NCI-H526 treated with DMSO at 0.1 percent for 48 hours (cell line): Measurements from ENCODE around the gene SNF8.

Experiments used
- DNase-seq: peaks from one replicate; lab custom pipeline; 2025; lab: John Stamatoyannopoulos, UW

The SNF8 gene

DNA sequence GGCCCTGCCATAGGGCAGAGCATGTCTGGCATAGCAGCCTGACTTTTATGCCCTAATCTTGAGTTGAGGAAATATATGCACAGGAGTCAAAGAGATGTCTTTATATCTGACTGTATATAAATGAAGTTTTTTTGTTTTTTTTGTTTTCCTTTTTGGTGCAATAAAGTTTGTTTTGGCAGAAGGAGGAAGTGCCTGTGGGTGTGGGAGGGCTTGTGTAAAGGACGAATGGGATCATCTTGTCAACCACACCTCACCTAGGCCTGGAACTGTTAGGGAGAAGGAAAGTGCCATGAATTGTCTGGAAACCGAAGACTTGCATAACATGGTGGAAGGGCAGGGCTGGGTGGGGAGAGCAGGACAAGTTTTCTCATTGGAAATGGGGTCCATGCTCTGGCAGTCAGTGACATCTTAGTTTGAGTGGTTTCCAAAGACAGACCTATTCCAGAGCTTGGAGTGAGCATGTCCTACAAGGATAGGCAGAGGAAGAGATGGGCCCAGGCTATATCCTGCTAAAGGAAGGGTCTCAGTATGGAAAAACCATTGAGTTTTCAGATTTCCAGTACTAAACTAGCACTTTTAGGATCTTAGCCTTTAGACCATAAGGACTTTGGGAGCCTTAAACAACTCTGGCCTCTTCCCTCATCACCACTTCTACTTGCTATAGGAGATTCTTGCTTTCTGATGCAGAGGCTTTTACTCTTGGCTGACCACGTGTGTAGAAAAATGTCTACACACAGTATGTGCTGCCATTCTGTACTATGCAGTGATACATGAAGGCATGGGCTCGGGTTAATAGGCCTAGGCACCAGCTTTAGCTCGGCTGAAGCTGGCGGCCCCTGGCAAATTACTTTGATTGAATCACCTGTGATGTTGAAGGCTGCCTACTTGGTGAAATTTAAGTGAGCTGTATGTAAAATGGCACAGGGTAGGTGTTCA lies 15.5 kb downstream of the SNF8 start:
- DNase-seq: no peak

DNA sequence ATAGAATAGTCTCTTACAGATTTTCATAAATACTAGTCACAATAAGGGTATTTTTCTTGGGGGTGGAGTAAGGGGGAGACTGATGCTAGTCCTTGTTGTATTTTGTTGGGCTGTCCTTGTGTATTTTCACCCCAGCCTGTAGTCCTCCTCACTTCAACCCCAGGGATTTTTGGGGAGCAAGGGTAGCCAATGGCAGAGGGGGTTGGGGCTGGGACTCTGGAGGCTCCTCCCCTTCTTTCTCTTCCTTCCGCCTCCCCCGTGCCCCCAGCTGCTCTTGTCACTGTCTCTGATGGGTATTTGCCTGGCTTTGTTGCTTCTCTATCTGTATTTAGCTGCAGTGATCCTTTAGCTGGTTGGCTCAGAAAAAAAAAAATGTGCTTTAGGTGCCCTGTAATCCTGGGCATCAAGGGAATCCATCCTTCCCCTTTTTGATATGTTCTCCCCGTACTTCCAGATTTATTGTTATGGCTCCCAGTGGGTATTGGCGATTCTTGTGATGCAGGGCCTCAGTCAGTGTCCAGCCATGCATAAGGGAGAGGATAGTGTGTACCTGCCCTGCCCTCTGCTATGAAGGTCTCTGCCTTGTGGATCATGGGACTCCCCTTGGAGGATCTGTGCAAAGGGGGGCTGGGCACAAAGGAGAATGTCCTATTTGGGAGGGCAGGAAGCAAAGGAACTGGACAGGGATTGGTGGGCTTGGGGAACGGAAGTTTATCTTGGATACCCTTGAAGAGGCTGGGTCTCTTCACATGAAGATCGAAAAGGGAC lies 16.5 kb downstream of the SNF8 start:
- no peak for DNase-seq

DNA sequence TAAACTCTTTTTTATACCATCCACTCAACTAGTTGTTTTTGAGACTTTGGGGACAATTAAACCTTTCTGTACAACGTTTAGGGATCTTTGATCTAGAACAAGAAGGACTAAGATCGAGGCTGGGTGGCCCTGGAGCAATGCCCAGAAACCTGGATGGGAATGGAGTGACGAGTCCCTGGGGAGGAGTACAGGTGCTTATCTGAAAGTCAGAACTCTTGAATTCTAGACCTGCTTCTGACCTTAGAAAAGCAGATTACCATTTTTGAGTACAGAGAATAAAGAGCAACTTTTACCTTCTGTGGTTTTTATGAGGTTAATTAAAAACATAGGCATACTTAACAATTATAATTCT lies 18.7 kb downstream of the SNF8 start:
- DNase-seq: no peak

DNA sequence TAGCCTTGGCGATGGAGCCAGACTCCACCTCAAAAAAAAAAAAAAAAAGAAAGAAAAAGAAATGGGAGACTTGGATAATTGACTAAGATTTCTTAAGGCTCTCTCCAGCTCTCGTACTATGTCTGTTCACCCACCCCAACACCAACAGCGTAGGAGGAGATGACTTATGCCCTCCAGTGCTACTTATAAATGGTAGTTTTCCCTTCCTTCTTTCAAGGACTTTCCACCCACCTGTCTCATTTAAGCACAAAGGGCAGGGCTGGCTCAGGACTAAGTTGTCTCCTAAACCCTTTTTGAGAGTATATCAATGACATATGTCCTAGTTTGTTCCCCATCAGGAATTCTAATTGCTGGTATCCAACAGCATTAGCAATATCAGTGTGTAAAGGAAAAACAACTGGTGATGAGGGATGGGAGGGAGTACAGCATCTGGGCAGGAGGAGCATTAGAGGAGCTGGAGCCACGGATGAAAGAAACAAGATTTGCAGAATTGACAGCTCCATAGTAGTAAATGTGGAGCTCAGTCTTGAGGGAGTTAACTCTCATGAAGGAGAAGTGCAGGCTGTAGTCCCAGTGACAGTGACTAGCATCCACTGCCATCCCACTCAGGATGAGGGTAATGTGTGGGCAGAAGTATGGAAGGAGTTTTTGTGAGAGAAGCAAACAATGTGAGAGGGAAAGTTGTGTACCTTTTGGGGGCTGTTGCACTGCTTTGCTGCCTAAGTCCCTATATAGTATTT lies 19.2 kb downstream of the SNF8 start:
- DNase-seq: no peak

DNA sequence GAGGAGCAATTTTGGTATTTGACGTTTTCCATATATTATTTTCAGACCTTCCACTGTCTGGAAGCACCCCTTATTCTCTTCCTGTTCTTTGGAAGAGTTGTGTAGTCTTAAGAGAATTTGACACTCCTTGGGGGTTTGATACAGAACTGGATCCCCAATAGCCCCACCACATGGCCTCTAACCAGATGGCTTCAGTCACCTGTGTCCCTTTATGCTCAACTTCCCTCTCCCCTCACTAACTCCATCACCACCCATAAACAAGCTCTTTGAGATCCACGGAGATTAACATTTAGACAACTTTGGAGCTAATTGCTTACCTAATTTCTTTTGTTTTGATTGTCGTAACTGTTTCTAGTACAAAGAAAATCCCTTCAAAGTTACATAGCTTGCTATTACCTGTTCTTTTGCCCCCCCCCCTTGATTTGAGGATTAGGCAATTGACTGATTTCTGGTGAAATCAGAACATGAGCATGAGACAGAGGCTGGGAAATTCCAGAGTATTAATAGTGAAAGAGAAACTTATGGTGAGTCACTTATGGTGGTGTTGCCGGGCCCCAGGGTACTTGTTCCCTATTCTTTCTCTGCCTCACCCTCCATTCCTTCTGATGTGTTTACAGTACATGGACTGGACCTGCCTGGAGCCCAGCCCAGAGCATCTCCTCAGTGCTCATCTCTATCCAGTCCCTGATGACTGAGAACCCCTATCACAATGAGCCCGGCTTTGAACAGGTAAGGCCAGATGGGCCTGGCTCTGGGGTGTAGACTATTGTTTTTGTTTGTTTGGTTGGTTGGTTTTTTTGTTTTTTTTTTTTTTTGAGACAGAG lies 29.0 kb downstream of the SNF8 start:
- DNase-seq: no peak

DNA sequence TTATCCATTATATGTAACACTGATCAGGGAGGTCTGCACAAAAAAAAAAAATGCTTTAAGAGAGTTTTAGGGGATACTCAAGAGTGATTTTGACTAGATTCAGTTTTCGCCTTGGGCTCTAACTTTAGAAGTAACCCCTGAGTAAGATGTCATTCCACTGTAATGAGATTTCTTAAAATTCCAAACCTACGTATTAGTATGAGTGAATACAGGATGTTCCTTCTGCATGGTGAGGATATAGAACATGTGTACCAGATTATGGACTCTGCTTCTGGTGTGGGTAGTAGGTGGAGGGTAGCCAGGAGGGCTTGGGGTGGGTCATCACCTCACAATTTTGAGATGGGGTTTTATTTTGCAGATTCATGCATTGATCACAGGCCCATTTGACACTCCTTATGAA lies 32.2 kb downstream of the SNF8 start:
- no peak for DNase-seq

DNA sequence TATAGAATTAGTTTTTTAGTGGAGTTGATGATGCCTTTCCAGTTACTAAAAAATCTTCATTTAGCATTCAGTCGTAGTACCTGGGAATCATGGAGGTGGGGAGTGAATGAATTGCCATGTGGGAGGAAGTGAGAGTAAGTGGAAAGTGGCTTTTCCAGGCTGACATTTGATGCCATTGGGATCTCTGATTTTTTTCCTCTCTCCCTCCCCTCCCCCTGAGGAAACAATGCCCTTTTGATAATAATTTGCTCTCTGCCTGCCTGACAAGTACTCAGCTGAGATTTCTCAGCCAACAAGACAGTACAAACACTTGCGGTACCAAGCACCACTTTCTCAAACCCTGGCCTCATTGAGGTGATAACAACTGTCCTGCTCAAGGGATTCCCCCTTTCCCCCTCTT lies 34.3 kb downstream of the SNF8 start:
- DNase-seq: no peak

DNA sequence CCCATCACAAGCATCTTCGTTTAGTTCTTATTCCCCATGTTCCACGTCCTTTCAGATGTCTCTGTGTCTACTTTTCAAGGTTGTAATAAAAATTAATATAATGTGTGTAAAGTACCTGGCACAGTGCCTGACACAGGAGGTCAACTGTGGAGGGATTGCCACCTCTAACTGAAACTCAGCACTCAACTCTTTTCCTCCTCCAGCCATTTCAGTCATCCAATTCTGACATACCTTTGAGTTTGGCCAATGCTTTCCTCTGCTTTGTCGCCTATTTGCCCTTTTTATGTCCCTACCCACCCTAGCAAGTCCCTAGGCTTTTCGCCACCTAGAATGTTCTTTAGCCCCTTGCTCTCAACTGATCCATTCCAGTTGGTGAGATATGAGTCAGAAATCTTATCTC lies 34.9 kb downstream of the SNF8 start:
- no peak for DNase-seq

DNA sequence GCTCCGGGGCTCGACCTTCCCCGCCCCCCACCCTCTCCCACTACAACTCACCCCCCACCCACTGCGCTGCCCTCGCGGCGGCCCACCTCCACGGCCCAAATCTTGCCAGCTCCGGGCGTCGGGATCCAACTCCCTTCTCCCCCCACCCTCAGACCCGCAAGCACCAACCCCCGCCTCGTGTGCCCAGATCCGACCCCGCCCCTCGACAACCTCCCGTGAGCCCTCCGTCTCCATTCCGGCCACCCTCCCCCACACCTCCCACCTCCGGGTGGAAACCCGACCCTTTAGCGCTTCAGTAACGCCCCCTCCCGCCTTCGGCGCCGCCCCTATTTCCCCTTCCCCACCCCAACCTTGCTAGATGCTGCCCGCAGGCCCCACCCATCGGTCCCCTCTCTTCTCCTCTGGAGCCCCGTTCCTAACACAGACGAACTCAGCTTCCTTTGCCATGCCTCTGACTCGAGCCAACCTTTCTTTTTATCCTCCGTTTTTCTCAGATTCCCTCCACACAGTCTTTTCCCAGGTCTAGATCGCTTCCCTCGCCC lies 35.7 kb downstream of the SNF8 start:
- DNase-seq: peak; percentile 63

DNA sequence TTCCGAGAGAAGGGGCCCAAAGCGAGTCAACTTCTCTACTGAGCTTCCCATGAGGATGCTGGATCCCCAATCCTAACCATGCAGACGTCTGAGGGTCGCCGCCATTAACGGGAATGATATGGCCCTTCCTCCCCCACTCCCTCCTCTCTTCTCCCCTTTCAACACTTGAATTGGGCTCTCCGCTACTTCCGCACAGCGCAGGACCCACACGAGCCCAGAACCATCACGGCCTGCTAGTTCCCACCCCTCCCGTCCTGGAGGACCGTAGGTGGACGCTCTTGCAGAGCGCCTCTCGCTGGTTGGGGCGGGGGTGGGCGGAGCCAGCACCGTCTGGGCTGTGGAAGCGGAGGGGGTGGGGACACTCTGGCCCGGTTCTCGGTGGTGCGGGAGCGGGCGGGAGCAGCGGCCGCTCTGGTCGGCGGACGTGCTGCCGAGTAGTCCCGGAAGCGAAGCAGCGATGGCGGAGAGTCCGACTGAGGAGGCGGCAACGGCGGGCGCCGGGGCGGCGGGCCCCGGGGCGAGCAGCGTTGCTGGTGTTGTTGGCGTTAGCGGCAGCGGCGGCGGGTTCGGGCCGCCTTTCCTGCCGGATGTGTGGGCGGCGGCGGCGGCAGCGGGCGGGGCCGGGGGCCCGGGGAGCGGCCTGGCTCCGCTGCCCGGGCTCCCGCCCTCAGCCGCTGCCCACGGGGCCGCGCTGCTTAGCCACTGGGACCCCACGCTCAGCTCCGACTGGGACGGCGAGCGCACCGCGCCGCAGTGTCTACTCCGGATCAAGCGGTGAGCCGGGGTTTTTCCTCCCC lies 36.4 kb downstream of the SNF8 start, which contains the start of gene UBE2Z:
Gene UBE2Z, plus strand, starts transcription at position 361 of the 797 bp plus-strand sequence. Its CDS starts 97 bp downstream, at position 458.
- peak; percentile 84 for DNase-seq

DNA sequence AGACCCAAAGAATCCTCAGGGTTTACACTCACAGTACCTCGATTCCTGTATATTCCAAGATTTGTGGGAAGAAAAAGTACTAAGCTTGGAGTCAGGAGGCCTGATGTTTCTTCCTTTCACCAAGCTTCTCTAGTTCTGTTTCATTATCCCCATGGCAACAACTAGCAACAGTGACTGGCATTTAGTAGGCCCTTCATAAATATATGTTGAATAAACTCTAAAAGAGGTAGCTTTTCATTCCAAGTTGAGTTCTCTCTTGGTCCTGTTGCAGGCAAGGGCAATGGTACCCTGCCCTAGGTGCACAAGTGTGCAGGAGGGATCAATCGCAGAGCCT lies 37.0 kb downstream of the SNF8 start:
- DNase-seq: no peak

DNA sequence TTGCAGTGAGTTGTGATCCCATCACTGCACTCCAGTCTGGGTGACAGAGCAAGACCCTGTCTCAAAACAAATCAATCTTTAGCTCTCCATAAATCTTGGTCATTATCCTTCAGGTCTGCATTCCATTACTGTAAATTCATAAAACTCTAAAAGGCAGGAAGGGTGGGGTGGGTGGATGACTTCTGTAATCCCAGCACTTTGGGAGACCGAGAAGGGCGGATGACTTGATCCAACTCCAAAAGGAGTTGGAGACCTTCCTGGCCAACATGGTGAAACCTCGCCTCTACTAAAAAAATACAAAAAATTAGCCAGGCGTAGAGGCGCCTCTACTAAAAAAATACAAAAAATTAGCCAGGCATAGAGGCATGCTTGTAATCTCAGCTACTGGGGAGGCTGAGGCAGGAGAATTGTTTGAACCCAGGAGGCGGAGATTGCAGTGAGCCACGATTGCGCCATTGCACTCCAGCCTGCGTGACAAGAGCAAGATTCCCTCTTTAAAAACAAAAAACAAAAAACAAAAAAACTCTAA lies 38.6 kb downstream of the SNF8 start:
- no peak for DNase-seq

DNA sequence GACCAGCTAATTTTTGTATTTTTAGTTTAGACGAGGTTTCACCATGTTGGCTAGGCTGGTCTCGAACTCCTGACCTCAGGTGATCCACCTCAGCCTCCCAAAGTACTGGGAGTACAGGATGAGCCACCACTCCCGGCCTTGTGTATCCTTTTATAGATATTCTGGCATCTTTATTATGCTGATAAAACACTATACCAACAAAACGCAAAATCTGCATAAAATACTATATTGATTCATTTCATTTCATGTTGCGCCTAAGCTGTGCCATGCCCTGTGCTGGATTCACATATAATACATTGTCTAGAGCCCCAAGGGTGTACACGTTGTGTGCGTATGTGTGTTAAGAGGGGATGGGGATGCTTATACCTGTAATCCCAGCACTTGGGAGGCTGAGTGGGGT lies 40.2 kb downstream of the SNF8 start:
- no peak for DNase-seq

DNA sequence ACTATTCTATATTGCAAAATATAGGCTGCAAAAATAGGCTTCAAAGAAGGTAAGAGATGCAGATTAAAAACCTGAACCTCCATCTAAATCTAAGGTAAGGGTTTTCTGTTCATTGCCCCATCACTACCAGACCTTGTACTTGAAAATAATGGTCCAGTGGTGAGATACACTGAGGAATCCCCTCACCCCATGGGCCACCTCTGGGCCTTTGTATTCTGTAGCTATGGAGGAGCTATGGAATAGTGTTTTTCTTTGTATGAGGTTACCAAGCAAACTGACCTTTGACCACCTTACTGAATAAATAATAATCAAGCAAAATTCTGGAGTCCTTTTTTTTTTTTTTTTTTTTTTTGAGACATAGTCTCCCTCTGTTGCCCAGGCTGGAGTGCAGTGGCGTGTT lies 41.2 kb downstream of the SNF8 start:
- no peak for DNase-seq

DNA sequence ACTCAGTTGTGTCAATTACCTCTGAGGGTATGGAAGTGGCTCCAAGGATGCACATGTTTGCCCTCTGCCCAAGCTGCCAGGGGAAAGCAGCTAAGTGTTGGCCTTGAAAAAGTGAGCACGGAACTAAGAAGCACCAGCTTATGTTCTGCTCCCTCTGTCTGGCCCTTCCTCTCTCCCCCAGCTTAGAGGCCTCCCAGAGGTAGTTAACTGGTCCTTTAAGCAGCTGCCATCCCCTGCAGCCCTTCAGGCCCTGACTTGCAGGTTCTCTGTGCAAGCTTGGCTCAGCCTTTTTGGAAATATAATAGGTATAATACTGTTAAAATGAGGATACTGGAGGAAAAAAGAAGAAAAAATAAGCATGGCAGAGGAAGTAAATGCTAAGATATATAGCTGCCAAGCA lies 43.4 kb downstream of the SNF8 start:
- no peak for DNase-seq

DNA sequence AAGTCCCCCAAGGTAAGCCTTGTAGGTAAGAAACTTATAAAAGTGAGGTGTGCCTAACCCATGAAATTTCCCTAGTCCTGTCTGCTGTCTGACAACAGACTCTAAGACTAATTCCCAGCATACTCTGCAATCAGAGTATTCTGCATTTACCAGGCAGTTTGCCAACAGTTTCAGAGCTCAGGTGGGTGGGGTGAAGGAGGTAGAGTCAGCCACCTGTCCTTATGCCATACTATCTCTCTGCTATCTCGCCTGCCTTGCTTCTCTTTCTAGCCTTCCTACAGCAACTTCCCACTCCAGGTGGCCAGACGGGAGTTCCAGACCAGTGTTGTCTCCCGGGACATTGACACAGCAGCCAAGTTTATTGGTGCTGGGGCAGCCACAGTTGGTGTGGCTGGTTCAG lies 49.8 kb downstream of the SNF8 start:
- no peak for DNase-seq

DNA sequence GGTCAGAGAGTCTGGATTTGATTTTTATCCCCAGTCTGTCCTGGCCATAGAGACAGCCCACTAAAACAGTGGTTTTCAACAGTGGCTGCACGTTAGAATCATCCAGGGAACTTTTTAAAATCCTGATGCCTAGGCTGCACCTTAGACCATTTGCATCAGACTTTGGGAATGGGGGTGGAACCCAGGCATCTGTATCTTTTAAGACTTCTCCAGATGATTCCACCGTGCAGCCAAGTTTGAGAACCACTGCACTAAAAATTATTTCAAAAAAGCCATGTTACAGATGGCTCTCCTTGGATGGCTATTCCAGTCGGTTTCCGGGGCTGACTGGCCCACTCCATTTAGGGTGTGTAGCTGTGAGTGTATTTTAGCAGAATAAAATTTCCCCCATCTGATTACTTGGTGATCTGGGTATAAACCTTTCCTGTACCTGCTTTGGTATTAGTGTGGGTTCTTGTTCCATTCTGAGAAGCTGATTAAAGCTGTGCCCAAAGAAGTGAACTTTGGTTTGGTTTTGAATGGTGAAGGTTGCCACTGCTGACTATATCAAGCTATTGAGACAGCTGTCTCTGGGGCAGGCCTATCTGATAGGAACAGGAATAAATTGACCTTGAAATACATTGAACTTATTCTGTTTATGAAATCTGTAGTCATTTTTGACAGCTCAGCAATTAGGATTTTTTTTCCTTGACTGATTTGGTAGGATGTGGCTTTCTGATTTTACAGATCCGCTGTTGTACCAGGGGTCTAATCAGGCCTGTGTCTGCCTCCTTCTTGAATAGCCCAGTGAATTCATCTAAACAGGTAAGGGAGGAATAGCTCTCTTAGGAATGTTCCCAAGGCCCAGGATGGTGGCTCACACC lies 50.8 kb downstream of the SNF8 start:
- no peak for DNase-seq

DNA sequence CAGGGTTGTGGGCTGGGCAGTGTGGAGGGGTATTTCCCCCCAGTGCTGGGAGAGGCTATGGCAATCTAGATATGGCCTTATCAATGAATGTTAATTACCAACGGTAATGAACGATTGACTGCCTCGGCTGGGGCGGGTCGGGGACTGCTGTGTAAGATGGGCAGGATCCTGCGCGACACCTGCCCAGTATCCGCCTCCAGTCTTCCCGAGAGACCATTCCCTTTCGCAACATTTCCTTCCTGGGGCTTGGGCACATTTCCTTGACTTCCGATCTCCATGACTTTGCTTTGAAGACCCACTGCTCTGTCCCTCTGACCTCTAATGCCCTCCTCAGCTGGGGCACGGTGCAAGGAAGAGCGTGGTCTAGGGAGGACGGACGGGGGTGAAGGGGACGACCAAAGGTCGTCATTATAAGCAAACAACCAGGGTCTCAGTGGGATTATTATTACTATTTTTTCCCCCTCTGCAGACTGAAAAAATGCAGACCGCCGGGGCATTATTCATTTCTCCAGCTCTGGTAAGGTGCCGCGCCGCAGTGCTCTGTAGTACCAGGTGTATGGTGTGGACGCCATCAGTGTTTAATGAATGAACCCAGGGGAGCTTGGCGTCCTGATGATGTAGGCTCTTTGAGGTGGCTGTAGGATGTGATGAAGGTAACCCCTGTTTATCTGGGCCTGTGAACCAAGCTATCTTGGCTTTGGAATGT lies 51.5 kb downstream of the SNF8 start:
- no peak for DNase-seq

DNA sequence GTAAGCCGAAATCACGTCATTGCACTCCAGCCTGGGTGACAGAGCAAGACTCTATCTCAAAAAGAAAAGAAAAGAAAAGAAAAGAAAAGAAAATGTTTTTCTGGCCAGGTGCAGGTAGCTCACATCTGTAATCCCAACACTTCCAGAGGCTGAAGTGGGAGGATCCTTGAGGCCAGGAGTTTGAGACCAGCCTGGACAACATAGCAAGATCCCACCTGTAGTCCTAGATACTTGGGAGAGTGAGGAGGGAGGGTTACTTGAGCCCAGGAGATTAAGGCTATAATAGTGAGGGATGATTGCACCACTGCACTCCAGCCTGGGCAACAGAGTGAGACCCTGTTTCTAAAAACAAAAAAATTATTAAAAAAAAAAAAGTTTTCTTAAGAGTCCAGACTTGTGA lies 54.6 kb downstream of the SNF8 start:
- DNase-seq: no peak
